Measurements from ENCODE around the gene BCHE. TPM values are rescaled to one million over a fixed set of nuclear protein-coding genes. Genes with fewer than 3 reads are reported as not detected.

BCHE gene
- total RNA-seq, 4 donors from 2014 or later, result 0.44 to 6.6 (median 1.6) TPM

DNA sequence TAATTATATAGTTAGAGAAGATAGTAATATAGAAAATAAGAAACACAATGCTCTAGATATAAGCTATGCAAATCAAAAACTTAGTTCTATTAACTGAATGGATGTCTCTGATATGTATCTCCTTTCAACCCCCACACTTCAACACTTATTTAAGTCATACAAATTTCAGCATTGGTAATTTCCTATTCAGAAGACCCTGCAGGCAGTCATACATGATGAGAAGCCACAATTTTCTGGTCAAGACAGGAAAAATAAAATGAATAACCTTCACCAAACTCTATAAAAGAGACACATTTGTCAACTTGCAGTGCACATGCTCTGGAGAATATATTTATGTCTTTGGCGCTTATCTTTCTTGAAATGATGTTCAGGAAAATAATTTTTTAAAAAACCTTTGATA is 578 bp upstream of the BCHE start:
- no peak overlapping the region for H3K27ac ChIP-seq
- WGBS, 2 donors, result 96 to 97% methylated on average over 1 of the region's 1 CpG
- intact Hi-C loops (cut with DNase I), result no loop called here
- TF ChIP-seq, protein P1, sequence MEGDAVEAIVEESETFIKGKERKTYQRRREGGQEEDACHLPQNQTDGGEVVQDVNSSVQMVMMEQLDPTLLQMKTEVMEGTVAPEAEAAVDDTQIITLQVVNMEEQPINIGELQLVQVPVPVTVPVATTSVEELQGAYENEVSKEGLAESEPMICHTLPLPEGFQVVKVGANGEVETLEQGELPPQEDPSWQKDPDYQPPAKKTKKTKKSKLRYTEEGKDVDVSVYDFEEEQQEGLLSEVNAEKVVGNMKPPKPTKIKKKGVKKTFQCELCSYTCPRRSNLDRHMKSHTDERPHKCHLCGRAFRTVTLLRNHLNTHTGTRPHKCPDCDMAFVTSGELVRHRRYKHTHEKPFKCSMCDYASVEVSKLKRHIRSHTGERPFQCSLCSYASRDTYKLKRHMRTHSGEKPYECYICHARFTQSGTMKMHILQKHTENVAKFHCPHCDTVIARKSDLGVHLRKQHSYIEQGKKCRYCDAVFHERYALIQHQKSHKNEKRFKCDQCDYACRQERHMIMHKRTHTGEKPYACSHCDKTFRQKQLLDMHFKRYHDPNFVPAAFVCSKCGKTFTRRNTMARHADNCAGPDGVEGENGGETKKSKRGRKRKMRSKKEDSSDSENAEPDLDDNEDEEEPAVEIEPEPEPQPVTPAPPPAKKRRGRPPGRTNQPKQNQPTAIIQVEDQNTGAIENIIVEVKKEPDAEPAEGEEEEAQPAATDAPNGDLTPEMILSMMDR (IDR thresholded peaks at IDR 0.05), result no peak
- TF ChIP-seq POLR2A (IDR thresholded peaks at IDR 0.05), result no peak
- no peaks in the 10 kb centered on the region for H3K9me3 ChIP-seq
- DNase-seq, result no peak
- no peaks in the 10 kb centered on the region for H3K27me3 ChIP-seq
- no peaks in the 10 kb centered on the region for H3K4me1 ChIP-seq
- no peak overlapping the region for H3K4me3 ChIP-seq (replicated peaks in 1 of 3)
- H3K36me3 ChIP-seq, result no peaks in the 10 kb centered on the region

DNA sequence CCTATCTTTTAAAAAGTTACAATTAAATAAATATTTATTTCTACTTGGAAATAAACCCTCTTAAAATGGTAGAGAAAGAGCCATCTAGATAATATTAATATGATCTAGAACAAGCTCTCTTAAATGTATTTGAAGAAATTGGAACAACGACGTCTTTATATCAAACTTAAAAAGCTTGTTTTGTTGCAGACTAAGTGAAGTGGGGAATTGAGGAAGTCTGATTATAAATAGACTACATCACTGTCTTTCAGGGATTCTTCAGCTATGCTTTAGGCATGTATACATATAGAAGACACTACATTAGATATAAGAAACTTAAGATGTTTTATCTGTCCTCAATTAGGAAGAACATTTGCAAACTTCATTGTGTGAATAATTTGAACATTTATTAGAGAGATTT is 1.8 kb downstream of the BCHE start:
- Histone ChIP-seq H3K36me3 (no peaks in the 10 kb centered on the region), H3K27me3 (no peaks in the 10 kb centered on the region), H3K4me1 (no peaks in the 10 kb centered on the region), H3K9me3 (no peaks in the 10 kb centered on the region), H3K4me3 (replicated peaks in 1 of 3) (no peak overlapping the region), H3K27ac (no peak overlapping the region)
- TF ChIP-seq, protein P1 (IDR thresholded peaks at IDR 0.05), result no peak
- no peak for TF ChIP-seq POLR2A (IDR thresholded peaks at IDR 0.05)
- DNase-seq, result no peak
- WGBS, 2 donors, result 71 to 74% methylated on average over 2 of the region's 2 CpGs
- intact Hi-C loops (cut with DNase I), result no loop called here

DNA sequence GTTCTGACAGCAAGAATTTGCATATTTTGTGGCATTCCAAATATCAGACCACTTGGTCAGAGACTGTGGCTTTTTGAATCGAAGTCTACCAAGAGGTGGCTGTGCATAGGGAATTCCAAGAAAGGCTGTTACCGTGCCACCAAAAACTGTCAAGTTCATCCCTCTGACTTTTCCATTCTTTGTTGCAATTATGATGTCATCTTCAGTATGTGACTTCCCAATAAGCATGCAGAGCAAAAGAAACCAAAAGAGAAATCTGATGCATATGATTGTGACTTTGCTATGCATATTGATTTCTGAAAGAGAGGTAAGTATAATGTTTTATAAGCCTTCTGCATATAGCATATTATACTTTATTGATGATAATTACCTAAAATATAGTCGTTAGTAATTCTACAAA is 6.5 kb downstream of the BCHE start:
- no peak for TF ChIP-seq POLR2A (IDR thresholded peaks at IDR 0.05)
- TF ChIP-seq, protein P1 (IDR thresholded peaks at IDR 0.05), result no peak
- 84 to 87% methylated on average over 3 of the region's 3 CpGs for WGBS, 2 donors
- DNase-seq, result no peak
- Histone ChIP-seq H3K27ac (no peak overlapping the region), H3K9me3 (no peaks in the 10 kb centered on the region), H3K36me3 (no peaks in the 10 kb centered on the region), H3K27me3 (no peaks in the 10 kb centered on the region), H3K4me3 (replicated peaks in 1 of 3) (no peak overlapping the region), H3K4me1 (no peaks in the 10 kb centered on the region)
- intact Hi-C loops (cut with DNase I), result no loop called here

DNA sequence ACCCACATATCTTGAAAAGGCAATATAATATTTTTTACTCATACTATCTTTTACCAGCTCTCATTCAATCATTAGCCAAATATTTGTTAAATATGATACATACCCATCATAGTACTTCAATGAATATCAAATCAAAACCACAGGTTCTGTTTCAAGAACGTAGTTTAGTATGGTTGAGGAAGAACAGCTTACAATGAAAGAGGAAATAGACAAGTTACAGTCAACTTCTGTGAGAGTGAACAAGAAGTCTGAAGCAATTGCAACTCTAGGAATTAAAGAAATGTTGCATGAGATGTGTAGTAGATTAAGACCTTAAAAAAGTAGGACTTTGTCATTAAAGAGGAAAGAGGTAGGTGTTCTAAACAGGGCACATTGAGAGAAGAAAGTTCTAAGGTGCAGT is 9.3 kb downstream of the BCHE start:
- DNase-seq, result no peak
- Histone ChIP-seq H3K36me3 (no peaks in the 10 kb centered on the region), H3K4me3 (replicated peaks in 1 of 3) (no peak overlapping the region), H3K4me1 (no peaks in the 10 kb centered on the region), H3K9me3 (no peaks in the 10 kb centered on the region), H3K27ac (no peak overlapping the region), H3K27me3 (no peaks in the 10 kb centered on the region)
- WGBS, 2 donors, result 66 to 74% methylated on average over 1 of the region's 1 CpG
- intact Hi-C loops (cut with DNase I), result no loop called here
- TF ChIP-seq, protein P1 (IDR thresholded peaks at IDR 0.05), result no peak
- no peak for TF ChIP-seq POLR2A (IDR thresholded peaks at IDR 0.05)

DNA sequence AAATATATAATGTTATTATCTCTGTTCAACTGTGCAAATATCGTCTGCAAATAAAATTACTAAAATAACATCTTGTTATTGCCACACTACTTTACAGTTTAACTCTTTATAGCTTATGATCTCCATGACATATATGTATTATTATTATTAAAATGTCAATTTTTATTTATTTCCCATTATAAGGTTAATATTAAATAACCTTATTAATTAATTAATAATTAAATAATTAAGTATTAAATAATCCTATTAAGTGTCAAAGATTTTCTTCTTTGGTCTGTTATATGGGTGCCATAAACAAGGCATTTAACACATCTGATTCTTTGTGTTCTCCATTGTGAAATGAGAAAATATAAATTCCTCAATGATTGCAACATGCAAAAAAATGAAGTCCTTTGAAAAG is 10.0 kb downstream of the BCHE start:
- no peak overlapping the region for H3K4me3 ChIP-seq (replicated peaks in 1 of 3)
- no peaks in the 10 kb centered on the region for H3K27me3 ChIP-seq
- no peaks in the 10 kb centered on the region for H3K4me1 ChIP-seq
- no peak for TF ChIP-seq POLR2A (IDR thresholded peaks at IDR 0.05)
- no peaks in the 10 kb centered on the region for H3K9me3 ChIP-seq
- H3K27ac ChIP-seq, result no peak overlapping the region
- DNase-seq, result no peak
- intact Hi-C loops (cut with DNase I), result no loop called here
- WGBS, 2 donors, result 76 to 82% methylated on average over 1 of the region's 1 CpG
- H3K36me3 ChIP-seq, result no peaks in the 10 kb centered on the region

DNA sequence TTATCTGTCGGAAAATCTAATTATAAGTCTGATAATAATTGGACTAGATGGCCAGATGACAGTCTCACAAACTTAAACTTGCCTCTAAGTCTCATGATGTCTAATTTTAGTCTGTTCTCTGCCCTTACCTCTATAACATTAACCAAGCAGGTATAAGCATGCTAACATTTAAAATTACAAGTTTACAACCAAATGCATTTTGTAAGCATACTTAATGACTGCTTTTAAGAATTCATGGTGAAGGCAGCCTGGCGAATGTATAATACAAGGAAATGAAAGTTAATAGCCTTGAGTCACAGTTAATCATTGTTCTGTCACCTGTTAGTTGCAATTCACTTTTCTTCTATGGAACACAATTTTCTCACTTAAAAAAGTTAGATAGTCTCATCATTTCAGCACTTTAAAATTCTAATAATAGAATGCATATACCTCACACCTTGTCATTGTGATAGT is 16.5 kb downstream of the BCHE start:
- H3K27ac ChIP-seq, result no peak overlapping the region
- TF ChIP-seq, protein P1 (IDR thresholded peaks at IDR 0.05), result no peak
- no peak for TF ChIP-seq POLR2A (IDR thresholded peaks at IDR 0.05)
- intact Hi-C loops (cut with DNase I), result no loop called here
- H3K4me3 ChIP-seq (replicated peaks in 1 of 3), result no peak overlapping the region
- no peaks in the 10 kb centered on the region for H3K4me1 ChIP-seq
- no peak for DNase-seq
- no peaks in the 10 kb centered on the region for H3K9me3 ChIP-seq
- no peaks in the 10 kb centered on the region for H3K27me3 ChIP-seq
- no peaks in the 10 kb centered on the region for H3K36me3 ChIP-seq
- WGBS, 2 donors, result 70 to 71% methylated on average over 2 of the region's 2 CpGs

Measured in thyroid gland (tissue), 4 donors.